ENCODE measurements around the gene DUS2. TPM values are rescaled to one million over a fixed set of nuclear protein-coding genes. Genes with fewer than 3 reads are reported as not detected.

Gene DUS2
- total and polyA plus RNA-seq, 2 of the 8 experiments (the other 6 are each of a cell fraction or from before 2014, with no cell fraction given): 17.2 to 27.0 TPM

DNA sequence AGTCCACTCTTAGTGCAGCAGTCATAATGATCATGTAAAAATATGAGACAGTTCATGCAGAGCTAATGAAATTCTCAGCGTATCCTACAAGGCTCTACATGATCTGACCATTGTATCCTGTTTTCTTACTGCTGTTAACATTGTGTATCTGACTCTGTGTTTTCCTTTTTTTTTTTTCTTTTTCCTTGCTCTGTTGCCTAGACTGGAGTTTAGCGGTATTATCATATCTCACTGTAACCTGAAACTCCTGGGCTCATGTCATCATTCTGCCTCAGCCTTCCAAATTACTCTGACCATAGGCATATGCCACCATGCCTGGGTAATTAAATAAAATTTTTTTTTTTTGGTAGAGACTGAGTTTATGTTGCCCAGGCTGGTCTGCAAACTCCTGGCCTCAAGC lies 12.1 kb downstream of the DUS2 start:
- no peak overlapping the region for H3K14ac ChIP-seq (ENCODE audit: insufficient read length)
- FAIRE-seq: no peak
- H3K56ac ChIP-seq (replicated peaks; ENCODE audit: insufficient read length, low read depth, low read length): no peak overlapping the region
- no peak overlapping the region for H2BK15ac ChIP-seq (ENCODE audit: low read length)
- H2AK5ac ChIP-seq (ENCODE audit: low read depth, low read length): no peak overlapping the region
- H4K91ac ChIP-seq (replicated peaks; ENCODE audit: insufficient read length, low read length): no peak overlapping the region
- H3K23me2 ChIP-seq (ENCODE audit: low read depth, low read length): no peaks in the 10 kb centered on the region
- 91% methylated on average over 2 of the region's 2 CpGs; no CpG with 5 or more reads in 1 of the 2 experiments for WGBS, 2 experiments (ENCODE audit: extremely low coverage in 1 of 2, insufficient coverage in 1 of 2, insufficient read length in 1 of 2, insufficient replicate concordance in 2 of 2, low coverage in 1 of 2, low lambda C conversion rate in 2 of 2, missing lambda C conversion rate in 1 of 2)
- peaks cover 2 to 6% (median 3%) of the 10 kb centered on the region in 4 experiments; a peak in 4 of 8 replicates for H3K36me3 ChIP-seq (ENCODE audit: control insufficient read depth in 2 of 4, insufficient read depth in 4 of 4, low read length in 3 of 4)
- no peaks in the 10 kb centered on the region for H3K27me3 ChIP-seq (replicated peaks in 1 of 4; ENCODE audit: control insufficient read depth in 3 of 4, extremely low read depth in 1 of 4, insufficient read depth in 3 of 4, low read length in 3 of 4)
- H2BK5ac ChIP-seq (ENCODE audit: low read depth, low read length): no peak overlapping the region
- H2BK20ac ChIP-seq (ENCODE audit: low read length): no peak overlapping the region
- no peak overlapping the region for H3K4me3 ChIP-seq (ENCODE audit: extremely low read depth in 1 of 4, insufficient read depth in 2 of 4, low read depth in 3 of 4, low read length in 4 of 4)
- no peak overlapping the region for H4K8ac ChIP-seq (ENCODE audit: extremely low read depth, insufficient read depth, low read length)
- no peaks in the 10 kb centered on the region for H3K9me3 ChIP-seq (ENCODE audit: insufficient read depth in 2 of 2, low read depth in 1 of 2, low read length in 1 of 2)
- H3K18ac ChIP-seq (ENCODE audit: extremely low read depth, low read length): no peak overlapping the region
- H2BK120ac ChIP-seq (replicated peaks; ENCODE audit: low read depth, low read length): no peak overlapping the region
- no peak overlapping the region for H3K27ac ChIP-seq (ENCODE audit: low read depth, low read length)
- no peak overlapping the region for H3K4ac ChIP-seq (replicated peaks; ENCODE audit: insufficient read length, low read depth, low read length)
- H3K4me2 ChIP-seq (ENCODE audit: insufficient read depth in 1 of 2, low read depth in 2 of 2, low read length in 2 of 2): no peak overlapping the region
- no peak overlapping the region for H4K5ac ChIP-seq (ENCODE audit: insufficient read length, low read depth, low read length)
- H3K9ac ChIP-seq (replicated peaks in 1 of 4; ENCODE audit: extremely low read depth in 1 of 4, low read depth in 3 of 4, low read length in 3 of 4): no peak overlapping the region
- ChIA-PET POLR2A (ENCODE audit: partially characterized antibody) (interaction anchor here (1.4 to 2.9 kb wide), 2 partner anchors 13 to 49 kb away, joined by 8 to 28 read pairs; partner anchors contain the start of genes DDX28, DUS2 and NFATC3), CTCF (ENCODE audit: partially characterized antibody) (interaction anchor here (1.1 to 2.5 kb wide), 3 partner anchors 12 to 209 kb away, joined by 5 to 7 read pairs (median 7); partner anchors contain the start of genes DDX28 and DUS2)
- H2BK12ac ChIP-seq (ENCODE audit: low read depth, low read length): no peak overlapping the region
- H3K4me1 ChIP-seq (replicated peaks in 1 of 4; ENCODE audit: control insufficient read depth in 3 of 4, insufficient read depth in 4 of 4, low read length in 3 of 4): no peaks in the 10 kb centered on the region
- H4K20me1 ChIP-seq (replicated peaks in 1 of 2; ENCODE audit: control insufficient read depth in 1 of 2, insufficient read depth in 2 of 2, low read length in 2 of 2): no peaks in the 10 kb centered on the region
- no peak overlapping the region for H3K23ac ChIP-seq (ENCODE audit: insufficient read length)
- no peak overlapping the region for H2AFZ ChIP-seq (ENCODE audit: low read length)
- H3K79me2 ChIP-seq (ENCODE audit: control insufficient read depth in 1 of 2, insufficient read depth in 2 of 2, low read length in 2 of 2): no peaks in the 10 kb centered on the region
- no peaks in the 10 kb centered on the region; the same call in none of the 2 replicates for H3K79me1 ChIP-seq (ENCODE audit: low read depth, low read length)
- TF ChIP-seq NANOG (IDR thresholded peaks at IDR 0.05; ENCODE audit: insufficient read depth, low read depth, low read length, poor library complexity, severe bottlenecking) (no peak), CREB1 (IDR thresholded peaks at IDR 0.05) (no peak), CHD1 (IDR thresholded peaks at IDR 0.05; ENCODE audit: low read depth, low read length) (no peak), BCL11A (IDR thresholded peaks at IDR 0.05; ENCODE audit: low read depth in 2 of 2, low read length in 2 of 2) (no peak), ZNF274 (IDR thresholded peaks at IDR 0.05; ENCODE audit: borderline replicate concordance, extremely low read depth, low read length) (no peak), SUZ12 (IDR thresholded peaks at IDR 0.05; ENCODE audit: low read length) (no peak), SRF (IDR thresholded peaks at IDR 0.05; ENCODE audit: low read depth, low read length) (no peak), CBX5 (IDR thresholded peaks at IDR 0.05; ENCODE audit: low read depth, low read length) (no peak)
- no peak for DNase-seq (ENCODE audit: low read depth in 1 of 2, low spot score in 2 of 2)

Data from H1 (cell line).